Gastroesophageal sphincter (tissue), 3 donors: ENCODE measurements around the gene HGFAC.

Source experiments
- POLR2AphosphoS5 ChIP-seq: sonication (generic); formaldehyde crosslinking; IDR thresholded peaks from one replicate; pipeline ENCODE4 v1.6.1; 2017; ENCODE audit warnings: antibody characterized with exemption
- TF ChIP-seq, protein P1 (sequence below), 4 experiments: fragments of 200-600 bp in 2 of 4; fragments of 450-650 bp in 2 of 4; sonication (generic) in 1 of 4; IDR thresholded peaks; one replicate each; pipeline ENCODE4 v1.5.1; 2017 to 2019; ENCODE audit warnings: antibody characterized with exemption in 4 of 4, mild to moderate bottlenecking in 2 of 4, moderate library complexity in 2 of 4

DNA sequence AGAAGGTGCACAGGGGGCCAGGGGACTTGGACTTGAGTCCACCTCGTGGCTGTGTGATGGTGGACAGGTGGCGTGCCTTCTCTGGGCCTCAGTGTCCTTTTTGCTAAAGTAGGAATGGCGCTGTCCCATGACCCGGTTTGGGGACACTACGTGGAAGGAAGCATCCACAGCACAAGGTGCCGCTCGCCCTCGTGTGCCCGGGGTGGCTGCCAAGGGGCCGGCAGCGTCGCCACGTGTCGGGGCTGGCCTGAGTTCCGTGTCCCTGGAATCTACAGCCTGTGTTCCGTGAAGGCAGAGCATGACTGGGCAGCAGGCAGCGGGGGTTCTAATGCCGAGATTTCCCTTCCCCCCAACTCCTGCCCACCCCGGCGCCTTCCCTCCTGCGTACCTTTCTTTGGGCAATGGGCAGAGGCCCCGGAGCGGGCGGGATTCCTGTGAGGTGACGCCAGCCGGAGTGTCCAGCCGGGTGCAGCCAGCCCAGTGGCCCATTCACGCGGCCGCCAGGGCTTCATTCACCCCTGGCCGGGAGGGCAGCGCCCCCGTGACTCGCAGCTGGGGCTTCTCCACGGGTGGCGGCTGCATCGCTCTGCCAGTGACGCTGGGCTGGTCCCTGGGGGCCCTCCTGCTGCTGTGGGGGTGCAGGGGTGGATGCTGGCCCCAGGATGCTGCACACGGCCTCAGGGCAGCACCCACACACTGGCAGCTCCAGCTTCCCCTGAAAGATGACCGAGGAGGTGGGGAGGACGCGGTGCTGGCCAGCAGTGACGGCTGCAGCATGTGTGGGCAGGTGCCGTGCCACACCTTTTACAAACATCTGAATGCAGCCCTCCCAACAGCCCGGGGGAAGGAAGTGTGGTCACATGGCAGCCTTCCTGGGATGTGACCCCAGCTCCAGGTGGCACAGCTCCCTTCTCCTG, 42.5 kb downstream of the HGFAC start:
- TF ChIP-seq, protein P1, sequence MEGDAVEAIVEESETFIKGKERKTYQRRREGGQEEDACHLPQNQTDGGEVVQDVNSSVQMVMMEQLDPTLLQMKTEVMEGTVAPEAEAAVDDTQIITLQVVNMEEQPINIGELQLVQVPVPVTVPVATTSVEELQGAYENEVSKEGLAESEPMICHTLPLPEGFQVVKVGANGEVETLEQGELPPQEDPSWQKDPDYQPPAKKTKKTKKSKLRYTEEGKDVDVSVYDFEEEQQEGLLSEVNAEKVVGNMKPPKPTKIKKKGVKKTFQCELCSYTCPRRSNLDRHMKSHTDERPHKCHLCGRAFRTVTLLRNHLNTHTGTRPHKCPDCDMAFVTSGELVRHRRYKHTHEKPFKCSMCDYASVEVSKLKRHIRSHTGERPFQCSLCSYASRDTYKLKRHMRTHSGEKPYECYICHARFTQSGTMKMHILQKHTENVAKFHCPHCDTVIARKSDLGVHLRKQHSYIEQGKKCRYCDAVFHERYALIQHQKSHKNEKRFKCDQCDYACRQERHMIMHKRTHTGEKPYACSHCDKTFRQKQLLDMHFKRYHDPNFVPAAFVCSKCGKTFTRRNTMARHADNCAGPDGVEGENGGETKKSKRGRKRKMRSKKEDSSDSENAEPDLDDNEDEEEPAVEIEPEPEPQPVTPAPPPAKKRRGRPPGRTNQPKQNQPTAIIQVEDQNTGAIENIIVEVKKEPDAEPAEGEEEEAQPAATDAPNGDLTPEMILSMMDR (IDR thresholded peaks at IDR 0.05) = no peak
- no peak for TF ChIP-seq POLR2AphosphoS5
